GM12873 (cell line): Measurements from ENCODE around the gene MOB1A.

Experiments used
- CTCF ChIP-seq: IDR thresholded peaks from 2 replicates; pipeline ENCODE4 v1.5.1; 2012; ENCODE audit warnings: low read depth, mild to moderate bottlenecking, moderate library complexity, low read length, control low read depth; ENCODE audit not compliant: insufficient read depth; ENCODE audit errors: missing control alignments

The MOB1A gene

GRCh38 chr2:74162951-74163350 is 15.7 kb downstream of the MOB1A start:
- TF ChIP-seq CTCF = no peak

GRCh38 chr2:74155830-74156229 is 22.8 kb downstream of the MOB1A start:
- no peak for TF ChIP-seq CTCF

- TF ChIP-seq CTCF = no peak
Measured at GRCh38 chr2:74152954-74153353, 25.7 kb downstream of the MOB1A start.

- TF ChIP-seq CTCF = no peak
Measured at GRCh38 chr2:74149570-74150319, 28.9 kb downstream of the MOB1A start.

- TF ChIP-seq CTCF = no peak
Measured at GRCh38 chr2:74149247-74149525, 29.5 kb downstream of the MOB1A start.

GRCh38 chr2:74148457-74149246 is 30.0 kb downstream of the MOB1A start:
- TF ChIP-seq CTCF = no peak

- TF ChIP-seq CTCF = peak; percentile 70
Measured at GRCh38 chr2:74147727-74148456, 30.8 kb downstream of the MOB1A start, which contains the start of gene BOLA3. Gene BOLA3, minus strand, starts transcription at chr2:74147912. Its CDS starts 38 bp downstream, at chr2:74147874.
